ENCODE data around the gene PRKN.

Gene PRKN

GRCh38 chr6:161367472-161367871, 1360.1 kb downstream of the PRKN start:
- H3K4me3 ChIP-seq (replicated peaks; ENCODE audit: low read depth, low read length), result no peak overlapping the region
- DNase-seq (ENCODE audit: low read depth), result no peak
- no peak for TF ChIP-seq CTCF (IDR thresholded peaks at IDR 0.05; ENCODE audit: low read length, missing control alignments)

DNA sequence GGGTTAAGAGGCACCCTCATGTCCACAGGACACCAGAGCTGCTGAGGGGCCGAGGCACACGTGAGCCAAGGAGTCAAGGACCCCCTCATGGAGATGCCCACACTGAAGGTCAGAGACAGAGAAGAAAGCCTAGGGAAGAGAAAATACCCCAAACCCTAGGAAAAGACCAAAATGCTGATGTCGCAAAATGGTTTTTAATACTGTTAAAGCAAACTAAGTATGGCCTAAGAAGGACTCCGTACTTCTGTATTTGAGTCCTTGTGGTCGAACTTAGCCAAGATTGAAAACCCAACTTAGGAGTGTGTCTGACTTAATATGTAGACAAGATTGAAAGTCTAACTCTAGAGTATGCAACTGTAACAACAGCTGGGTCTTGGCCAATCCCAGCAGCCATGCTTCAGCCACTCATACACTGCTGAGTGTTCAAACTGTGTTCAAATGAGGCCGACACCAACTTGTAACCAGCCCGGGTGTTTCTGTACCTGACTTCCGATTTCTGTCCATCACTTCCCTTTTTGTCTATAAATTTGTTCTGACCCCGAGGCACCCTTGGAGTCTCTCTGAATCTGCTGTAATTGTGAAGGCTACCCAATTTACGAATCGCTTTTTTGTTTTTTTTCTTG, 1361.2 kb downstream of the PRKN start:
- TF ChIP-seq CTCF (IDR thresholded peaks at IDR 0.05; ENCODE audit: low read length, missing control alignments), result no peak
- DNase-seq (ENCODE audit: low read depth), result no peak
- H3K4me3 ChIP-seq (replicated peaks; ENCODE audit: low read depth, low read length), result no peak overlapping the region

DNA sequence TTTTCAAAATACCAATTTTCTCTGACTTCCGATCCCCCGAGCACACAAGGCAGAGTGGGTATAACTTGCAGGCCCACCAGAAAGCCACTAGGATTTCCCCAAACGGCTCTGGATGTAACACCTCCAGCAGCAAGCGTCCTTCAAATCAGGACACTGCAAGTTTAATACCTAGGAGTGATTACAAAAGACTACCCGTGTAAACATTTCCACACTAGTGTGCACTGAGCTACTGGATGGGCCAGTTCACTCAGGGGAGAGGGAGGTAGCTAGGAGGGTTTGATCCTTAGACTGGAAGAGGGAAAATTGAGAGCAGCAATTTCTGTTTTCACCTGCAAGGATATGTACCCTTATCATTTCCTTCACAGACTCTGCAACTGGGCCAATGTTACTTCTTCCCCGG, 1361.9 kb downstream of the PRKN start:
- no peak for TF ChIP-seq CTCF (IDR thresholded peaks at IDR 0.05; ENCODE audit: low read length, missing control alignments)
- DNase-seq (ENCODE audit: low read depth), result no peak
- no peak overlapping the region for H3K4me3 ChIP-seq (replicated peaks; ENCODE audit: low read depth, low read length)

DNA sequence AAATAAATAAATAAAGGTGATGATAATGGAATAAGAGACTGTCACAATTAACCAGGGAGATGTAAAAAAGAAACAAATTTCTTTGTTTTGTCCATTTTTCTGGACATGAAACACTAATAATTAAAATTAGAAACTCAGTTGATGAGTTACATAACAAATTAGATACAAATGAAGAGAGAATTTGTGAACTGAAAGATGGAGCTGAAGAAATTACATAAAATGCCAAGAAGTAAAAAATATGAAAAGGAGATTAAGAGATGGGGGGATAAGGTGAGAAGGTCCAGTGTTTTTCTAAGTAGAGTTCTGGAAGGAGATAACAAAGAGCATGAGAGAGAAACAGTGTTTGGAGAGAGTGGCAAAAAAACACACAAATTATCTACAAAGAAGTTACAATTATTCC, 1364.3 kb downstream of the PRKN start:
- no peak for DNase-seq (ENCODE audit: low read depth)
- TF ChIP-seq CTCF (IDR thresholded peaks at IDR 0.05; ENCODE audit: low read length, missing control alignments), result no peak
- H3K4me3 ChIP-seq (replicated peaks; ENCODE audit: low read depth, low read length), result no peak overlapping the region

GRCh38 chr6:161362266-161362665, 1365.3 kb downstream of the PRKN start:
- H3K4me3 ChIP-seq (replicated peaks; ENCODE audit: low read depth, low read length), result no peak overlapping the region
- TF ChIP-seq CTCF (IDR thresholded peaks at IDR 0.05; ENCODE audit: low read length, missing control alignments), result no peak
- DNase-seq (ENCODE audit: low read depth), result no peak

GRCh38 chr6:161361529-161361928, 1366.0 kb downstream of the PRKN start:
- no peak for TF ChIP-seq CTCF (IDR thresholded peaks at IDR 0.05; ENCODE audit: low read length, missing control alignments)
- no peak for DNase-seq (ENCODE audit: low read depth)
- no peak overlapping the region for H3K4me3 ChIP-seq (replicated peaks; ENCODE audit: low read depth, low read length)

DNA sequence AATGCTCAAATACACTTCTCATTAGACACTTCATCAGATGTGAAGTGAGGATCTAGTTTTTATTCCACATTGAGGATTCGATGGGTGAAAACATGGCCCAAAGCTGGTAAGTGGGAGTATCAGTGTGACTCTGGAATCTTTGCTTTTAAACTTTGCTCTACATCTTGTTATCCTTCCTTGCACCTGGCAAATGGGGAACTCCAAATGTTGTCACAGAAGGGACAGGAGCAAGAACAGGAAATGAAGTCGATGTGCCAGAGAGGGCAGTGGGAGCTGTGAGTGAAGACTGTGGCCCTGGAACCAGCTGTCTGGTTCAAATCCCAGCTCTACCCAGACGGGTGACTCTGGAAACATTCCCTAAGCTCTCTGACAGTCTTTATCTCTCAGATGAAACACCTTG, 1367.0 kb downstream of the PRKN start:
- TF ChIP-seq CTCF (IDR thresholded peaks at IDR 0.05; ENCODE audit: low read length, missing control alignments), result no peak
- DNase-seq (ENCODE audit: low read depth), result no peak
- no peak overlapping the region for H3K4me3 ChIP-seq (replicated peaks; ENCODE audit: low read depth, low read length)
